Type B pancreatic cell (in vitro differentiated cells): ENCODE results near the gene ADCY5. TPM values are rescaled to one million over a fixed set of nuclear protein-coding genes. Genes with fewer than 3 reads are reported as not detected.
"Not testable (repeated sequence)": the region's sequence is repeated elsewhere in the genome, so short reads cannot be mapped to it uniquely, and the experiment has no call there.

Source experiments
- DNase-seq: peaks from one replicate; pipeline ENCODE4 v3.0.0; 2021; ENCODE audit warnings: mixed read lengths; ENCODE audit not compliant: unreplicated experiment; ENCODE audit errors: extremely low spot score
- H3K27ac Mint-ChIP-seq: 2 replicates; pipeline ENCODE4 v1.8.0; 2021; ENCODE audit warnings: mild to moderate bottlenecking, mixed read lengths
- H3K27me3 Mint-ChIP-seq: 2 replicates; pipeline ENCODE4 v1.8.0; 2021; ENCODE audit warnings: mixed read lengths
- H3K36me3 Mint-ChIP-seq: 2 replicates; pipeline ENCODE4 v1.8.0; 2021; ENCODE audit warnings: mixed read lengths
- H3K4me1 Mint-ChIP-seq: one replicate; pipeline ENCODE4 v1.8.0; 2021; ENCODE audit warnings: mixed read lengths; ENCODE audit not compliant: unreplicated experiment
- H3K4me3 Mint-ChIP-seq: 2 replicates; pipeline ENCODE4 v1.8.0; 2021; ENCODE audit warnings: mild to moderate bottlenecking, mixed read lengths
- H3K9me3 Mint-ChIP-seq: 2 replicates; pipeline ENCODE4 v1.8.0; 2021; ENCODE audit warnings: mixed read lengths
- long read RNA-seq: library from polyadenylated mRNA; unstranded; transcript quantifications from one replicate; pipeline ENCODE4 v2.0.0, GENCODE V29; 2020
- total RNA-seq: library from RNA; stranded (reverse); gene quantifications from 2 replicates; pipeline ENCODE4 v1.2.1, GENCODE V29; 2021; ENCODE audit warnings: low replicate concordance
- TF ChIP-seq, protein P1 (sequence below): fragments of 200-600 bp; sonication (generic); conservative IDR thresholded peaks from 2 replicates; pipeline ENCODE4 v1.5.0; 2021; ENCODE audit warnings: antibody characterized with exemption, mild to moderate bottlenecking

ADCY5 gene
- total RNA-seq: 4.0 and 9.1 TPM in 2 replicates
- long read RNA-seq, partial matches to known transcripts: 1 of 1 reads
- long read RNA-seq, other reads (novel, unspliced or antisense): 0 of 1 reads

DNA sequence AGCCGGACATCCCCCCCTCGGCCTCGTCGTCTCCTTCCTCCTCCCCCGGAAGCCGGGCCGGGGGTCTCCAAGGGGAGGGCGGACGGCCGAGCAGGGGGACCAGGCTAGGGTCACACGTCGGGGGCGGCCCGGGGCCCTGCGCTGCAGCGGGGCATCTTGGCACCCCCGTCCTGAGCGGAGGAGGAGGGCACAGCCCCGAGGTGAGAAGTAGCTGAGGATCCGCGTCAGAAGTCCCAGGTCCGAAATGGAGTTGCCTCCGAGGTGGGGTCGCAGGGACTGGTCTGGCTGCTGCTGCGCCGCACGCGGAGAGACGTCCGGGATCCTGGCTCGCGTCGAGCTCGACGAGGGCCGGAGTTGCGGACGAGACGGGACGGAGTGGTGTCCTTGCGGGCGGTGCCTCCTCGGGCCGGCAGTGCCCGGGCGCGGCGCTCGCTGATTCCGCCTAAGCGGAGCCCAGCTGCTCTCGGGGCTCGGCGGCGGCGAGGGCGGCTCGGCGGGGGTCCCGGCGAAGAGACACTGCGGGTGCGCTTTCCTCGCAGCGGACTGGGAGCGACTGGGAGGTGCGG is at the start of gene ADCY5:
TSS of gene ADCY5 (minus strand) at position 555 of the 566 bp plus-strand sequence. CDS start at position 10, 545 bp downstream.
- Mint-ChIP-seq H3K4me1 (peaks cover 28% of the 10 kb centered on the region), H3K27ac (no peak within 1 kb of the TSS), H3K27me3 (peaks cover 59% of the 10 kb centered on the region), H3K36me3 (peaks cover 5% of the 10 kb centered on the region), H3K9me3 (no peaks in the 10 kb centered on the region), H3K4me3 (peak within 1 kb of the TSS; percentile 83)
- peak; percentile 74 for DNase-seq
- TF ChIP-seq, protein P1, sequence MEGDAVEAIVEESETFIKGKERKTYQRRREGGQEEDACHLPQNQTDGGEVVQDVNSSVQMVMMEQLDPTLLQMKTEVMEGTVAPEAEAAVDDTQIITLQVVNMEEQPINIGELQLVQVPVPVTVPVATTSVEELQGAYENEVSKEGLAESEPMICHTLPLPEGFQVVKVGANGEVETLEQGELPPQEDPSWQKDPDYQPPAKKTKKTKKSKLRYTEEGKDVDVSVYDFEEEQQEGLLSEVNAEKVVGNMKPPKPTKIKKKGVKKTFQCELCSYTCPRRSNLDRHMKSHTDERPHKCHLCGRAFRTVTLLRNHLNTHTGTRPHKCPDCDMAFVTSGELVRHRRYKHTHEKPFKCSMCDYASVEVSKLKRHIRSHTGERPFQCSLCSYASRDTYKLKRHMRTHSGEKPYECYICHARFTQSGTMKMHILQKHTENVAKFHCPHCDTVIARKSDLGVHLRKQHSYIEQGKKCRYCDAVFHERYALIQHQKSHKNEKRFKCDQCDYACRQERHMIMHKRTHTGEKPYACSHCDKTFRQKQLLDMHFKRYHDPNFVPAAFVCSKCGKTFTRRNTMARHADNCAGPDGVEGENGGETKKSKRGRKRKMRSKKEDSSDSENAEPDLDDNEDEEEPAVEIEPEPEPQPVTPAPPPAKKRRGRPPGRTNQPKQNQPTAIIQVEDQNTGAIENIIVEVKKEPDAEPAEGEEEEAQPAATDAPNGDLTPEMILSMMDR: no peak

DNA sequence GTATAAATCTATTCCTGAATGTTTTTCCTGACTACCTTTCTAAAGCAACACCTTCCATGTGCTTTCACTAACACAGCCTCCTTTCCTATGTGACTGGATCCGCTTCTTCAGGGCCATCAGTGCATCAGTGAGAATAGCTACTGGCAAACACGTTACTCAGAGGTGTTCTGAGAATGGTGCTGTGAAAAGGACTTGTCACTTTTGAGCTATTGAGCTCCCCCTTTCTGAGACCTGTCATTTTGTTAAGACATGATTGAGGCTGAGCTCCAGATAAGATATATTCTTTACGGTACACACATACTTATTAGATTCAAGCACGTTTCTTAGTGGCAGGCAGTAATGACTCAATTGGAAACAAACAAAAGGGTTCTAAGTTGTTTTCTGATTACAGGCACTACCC is 45.0 kb upstream of the ADCY5 start:
- Mint-ChIP-seq H3K27ac (no peak overlapping the region), H3K9me3 (no peaks in the 10 kb centered on the region), H3K27me3 (no peaks in the 10 kb centered on the region), H3K36me3 (peaks cover 4% of the 10 kb centered on the region), H3K4me3 (no peak overlapping the region), H3K4me1 (peaks cover 4% of the 10 kb centered on the region)
- no peak for DNase-seq
- TF ChIP-seq, protein P1: no peak

DNA sequence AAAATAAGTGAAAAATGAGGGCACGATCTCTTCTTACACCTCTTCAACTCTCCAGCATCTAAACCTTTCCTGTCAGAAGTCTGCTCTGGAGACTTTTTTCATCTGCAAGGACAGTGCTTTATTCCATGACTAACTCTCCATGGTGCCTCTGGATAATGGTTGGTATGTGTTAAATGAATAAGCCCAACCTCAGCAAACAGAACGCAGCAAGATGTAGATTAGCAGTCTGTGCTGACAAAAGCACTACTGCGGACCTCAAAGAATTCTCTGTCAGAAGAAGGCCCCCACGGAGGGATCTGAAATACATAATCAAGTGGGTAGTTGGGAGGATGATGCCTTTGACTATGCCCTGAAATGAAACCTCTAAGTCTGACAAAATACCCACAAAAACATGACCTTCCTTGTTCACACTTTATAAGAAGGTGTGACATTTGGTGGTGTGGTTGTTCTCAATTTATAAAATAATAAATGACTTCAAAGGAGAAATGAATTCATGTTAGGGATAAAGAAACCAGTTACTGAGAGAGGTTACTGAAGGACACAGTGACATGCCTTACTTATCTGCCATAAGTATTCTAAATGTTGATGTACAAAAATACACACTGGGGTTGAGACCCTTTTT is 43.2 kb upstream of the ADCY5 start:
- Mint-ChIP-seq H3K9me3 (no peaks in the 10 kb centered on the region), H3K27me3 (no peaks in the 10 kb centered on the region), H3K27ac (no peak overlapping the region), H3K4me1 (peaks cover 4% of the 10 kb centered on the region), H3K4me3 (no peak overlapping the region), H3K36me3 (no peaks in the 10 kb centered on the region)
- no peak for DNase-seq
- TF ChIP-seq, protein P1: no peak

DNA sequence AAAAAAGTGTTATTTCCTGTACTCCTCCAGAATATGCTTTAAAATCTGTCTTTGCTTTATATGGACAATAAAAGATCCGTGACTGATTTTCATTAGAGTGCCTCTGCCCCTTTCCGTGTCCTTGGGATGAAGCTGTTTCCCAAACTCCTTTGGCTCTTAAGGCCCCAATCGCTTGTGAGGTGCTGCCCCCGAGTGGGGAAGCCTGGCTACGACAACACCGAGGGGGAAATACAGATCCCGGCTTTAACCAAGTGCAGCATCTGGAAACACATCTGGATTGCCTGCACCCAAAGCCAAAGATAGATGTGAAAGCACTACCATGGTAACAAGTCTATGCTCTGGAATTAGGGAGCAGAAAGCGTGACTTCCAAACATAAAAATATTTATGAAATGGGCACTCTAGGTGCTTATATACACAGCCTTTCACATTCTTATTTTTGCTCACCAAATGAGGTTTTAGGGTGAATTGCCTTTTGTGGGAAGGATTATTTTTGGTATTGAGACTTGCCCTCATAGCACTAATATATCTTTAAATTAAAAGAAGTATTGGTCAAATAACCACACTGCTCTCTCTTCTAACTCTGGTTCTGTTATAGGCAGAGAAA is 40.6 kb upstream of the ADCY5 start:
- Mint-ChIP-seq H3K27me3 (no peaks in the 10 kb centered on the region), H3K9me3 (no peaks in the 10 kb centered on the region), H3K36me3 (no peaks in the 10 kb centered on the region), H3K4me3 (no peak overlapping the region), H3K4me1 (peaks cover 4% of the 10 kb centered on the region), H3K27ac (no peak overlapping the region)
- TF ChIP-seq, protein P1: peak; percentile 95
- peak; percentile 78 for DNase-seq

DNA sequence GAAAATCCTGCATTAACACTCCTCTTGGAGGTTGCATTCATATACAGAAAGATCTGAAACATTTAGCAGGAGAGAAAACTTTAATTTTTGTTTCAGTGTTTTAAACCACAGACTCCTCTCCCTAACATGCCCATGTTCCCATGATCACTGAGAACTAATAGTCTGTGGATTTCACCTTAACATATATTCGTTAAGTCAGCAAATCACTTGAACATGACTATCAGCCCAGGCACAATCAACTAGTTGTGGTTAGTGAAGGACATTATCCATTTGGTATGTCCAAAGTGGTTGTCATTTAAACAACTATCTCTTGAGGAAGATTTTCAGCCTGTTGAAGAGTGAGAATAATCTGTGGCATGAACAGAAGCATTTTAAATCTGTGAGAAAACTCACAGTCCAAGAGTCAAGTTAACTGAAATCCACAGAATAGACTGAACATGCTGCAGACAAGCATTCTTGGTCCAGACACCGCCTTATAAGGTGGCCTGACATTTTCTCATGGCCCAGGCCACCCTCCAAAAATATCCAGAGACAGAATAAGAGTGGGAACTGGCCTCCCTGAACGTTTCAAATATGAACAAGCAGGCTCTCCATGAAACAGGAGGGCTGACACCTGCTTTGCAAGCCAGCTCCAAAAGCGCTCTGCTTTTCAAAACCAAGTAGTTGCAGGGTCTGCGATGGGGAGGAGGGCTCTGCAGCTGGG is 39.9 kb upstream of the ADCY5 start:
- no peak overlapping the region for H3K4me3 Mint-ChIP-seq
- no peak for DNase-seq
- no peaks in the 10 kb centered on the region for H3K27me3 Mint-ChIP-seq
- TF ChIP-seq, protein P1: no peak
- H3K9me3 Mint-ChIP-seq: no peaks in the 10 kb centered on the region
- peaks cover 4% of the 10 kb centered on the region for H3K4me1 Mint-ChIP-seq
- no peaks in the 10 kb centered on the region for H3K36me3 Mint-ChIP-seq
- no peak overlapping the region for H3K27ac Mint-ChIP-seq

DNA sequence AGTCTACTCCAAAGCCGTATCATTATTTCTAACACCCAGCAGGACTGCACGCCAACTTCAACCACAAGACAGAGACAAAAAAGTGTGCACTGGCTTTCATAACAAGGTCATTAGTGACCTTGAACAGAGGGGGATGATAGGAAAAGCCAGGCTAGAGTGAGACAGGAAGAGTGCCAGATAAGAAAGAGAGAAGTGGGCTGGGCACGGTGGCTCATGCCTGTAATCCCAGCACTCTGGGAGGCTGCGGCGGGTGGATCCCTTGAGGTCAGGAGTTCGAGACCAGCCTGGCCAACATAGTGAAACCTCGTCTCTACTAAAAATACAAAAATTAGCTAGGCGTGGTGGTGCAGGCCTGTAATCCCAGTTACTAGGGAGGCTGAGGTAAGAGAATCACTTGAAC is 38.2 kb upstream of the ADCY5 start:
- not testable (repeated sequence) for H3K27me3 Mint-ChIP-seq, H3K4me1 Mint-ChIP-seq, H3K4me3 Mint-ChIP-seq, DNase-seq, H3K36me3 Mint-ChIP-seq, H3K27ac Mint-ChIP-seq, H3K9me3 Mint-ChIP-seq
